GM12892 (cell line): ENCODE measurements around the gene STK33.

Experiments used
- DNase-seq: peaks from one replicate; pipeline ENCODE4 v3.0.0; 2011; ENCODE audit not compliant: insufficient read length
- FAIRE-seq: peaks from 2 replicates; lab custom pipeline; 2011; peaks lifted over from hg19 to GRCh38; lab: Jason Lieb, UNC
- POLR2A ChIP-seq: IDR thresholded peaks from 2 replicates; pipeline ENCODE4 v1.6.1; 2011; ENCODE audit warnings: low read depth, low read length, control low read depth
- POLR2AphosphoS5 ChIP-seq: IDR thresholded peaks from 2 replicates; pipeline ENCODE4 v1.6.1; 2011; ENCODE audit warnings: low read depth, low read length, control low read depth
- TAF1 ChIP-seq: IDR thresholded peaks from 2 replicates; pipeline ENCODE4 v1.6.1; 2011; ENCODE audit warnings: low read depth, mild to moderate bottlenecking, control low read depth, low read length, borderline replicate concordance

The STK33 gene

GRCh38 chr11:8354622-8355415 lies 239.2 kb downstream of the STK33 start:
- FAIRE-seq (no peak), DNase-seq (no peak)
- TF ChIP-seq POLR2A (no peak), POLR2AphosphoS5 (no peak), TAF1 (no peak)

- no peak for FAIRE-seq
- TF ChIP-seq POLR2AphosphoS5: no peak
- no peak for TF ChIP-seq POLR2A
- no peak for TF ChIP-seq TAF1
- no peak for DNase-seq
These were observed 241.0 kb downstream of the STK33 start for GRCh38 chr11:8352876-8353505.

- DNase-seq (no peak), FAIRE-seq (no peak)
- TF ChIP-seq TAF1 (no peak), POLR2AphosphoS5 (no peak), POLR2A (no peak)
These were observed 241.7 kb downstream of the STK33 start for GRCh38 chr11:8352103-8352875.

- FAIRE-seq (no peak), DNase-seq (no peak)
- TF ChIP-seq POLR2A (no peak), POLR2AphosphoS5 (no peak), TAF1 (no peak)
These were observed 242.8 kb downstream of the STK33 start for GRCh38 chr11:8351223-8351622.

- DNase-seq (no peak), FAIRE-seq (no peak)
- no peak for TF ChIP-seq POLR2AphosphoS5
- no peak for TF ChIP-seq TAF1
- TF ChIP-seq POLR2A: no peak
These were observed 246.1 kb downstream of the STK33 start for GRCh38 chr11:8347978-8348377.

GRCh38 chr11:8346157-8346755 lies 247.8 kb downstream of the STK33 start:
- DNase-seq: no peak
- TF ChIP-seq POLR2A (no peak), TAF1 (no peak), POLR2AphosphoS5 (no peak)
- FAIRE-seq: no peak

GRCh38 chr11:8345179-8345578 lies 248.8 kb downstream of the STK33 start:
- no peak for TF ChIP-seq TAF1
- no peak for TF ChIP-seq POLR2A
- TF ChIP-seq POLR2AphosphoS5: no peak
- DNase-seq: no peak
- no peak for FAIRE-seq

GRCh38 chr11:8344346-8344745 lies 249.7 kb downstream of the STK33 start:
- FAIRE-seq (no peak), DNase-seq (no peak)
- no peak for TF ChIP-seq POLR2AphosphoS5
- TF ChIP-seq POLR2A: no peak
- no peak for TF ChIP-seq TAF1

GRCh38 chr11:8342821-8343681 lies 251.0 kb downstream of the STK33 start:
- DNase-seq (no peak), FAIRE-seq (peak; percentile 90)
- TF ChIP-seq TAF1 (no peak), POLR2AphosphoS5 (no peak), POLR2A (no peak)

- DNase-seq (no peak), FAIRE-seq (no peak)
- TF ChIP-seq TAF1 (no peak), POLR2AphosphoS5 (no peak), POLR2A (no peak)
These were observed 252.0 kb downstream of the STK33 start for GRCh38 chr11:8341996-8342395.
